Measurements from ENCODE around the gene RTP2. TPM values are rescaled to one million over a fixed set of nuclear protein-coding genes. Genes with fewer than 3 reads are reported as not detected.

Gene RTP2
- total RNA-seq, 2 experiments from 2014 or later = not detected

GRCh38 chr3:187720337-187720670 is 17.9 kb upstream of the RTP2 start:
- ATAC-seq (ENCODE audit: poor library complexity) (no peak), DNase-seq (no peak)
- intact Hi-C loops (cut with DNase I, micrococcal nuclease) = no loop called here
- Mint-ChIP-seq H3K36me3 (ENCODE audit: low read depth) (peaks cover 48% of the 10 kb centered on the region), H3K4me1 (ENCODE audit: low read depth) (no peaks in the 10 kb centered on the region), H3K4me3 (no peak overlapping the region), H3K27me3 (no peaks in the 10 kb centered on the region), H3K9me3 (no peaks in the 10 kb centered on the region), H3K27ac (no peak overlapping the region)
- Histone ChIP-seq H3K27ac (ENCODE audit: low read depth in 1 of 2, low read length in 2 of 2) (no peak overlapping the region), H3K4me3 (ENCODE audit: low read length) (no peak overlapping the region), H3K27me3 (ENCODE audit: control insufficient read depth in 1 of 2, insufficient read depth in 2 of 2, low read length in 2 of 2) (no peaks in the 10 kb centered on the region), H3K9me3 (ENCODE audit: control insufficient read depth in 1 of 2, insufficient read depth in 1 of 2, low read length in 2 of 2) (no peaks in the 10 kb centered on the region), H3K36me3 (ENCODE audit: insufficient read depth, low read length) (peaks cover 35% of the 10 kb centered on the region), H3K4me1 (ENCODE audit: insufficient read depth, low read length) (no peaks in the 10 kb centered on the region)
- ChIA-PET CTCF (no interaction called here), POLR2A (no interaction called here)
- TF ChIP-seq CTCF (IDR thresholded peaks at IDR 0.05) = no peak

- Histone ChIP-seq H3K4me3 (ENCODE audit: low read length) (no peak overlapping the region), H3K9me3 (ENCODE audit: control insufficient read depth in 1 of 2, insufficient read depth in 1 of 2, low read length in 2 of 2) (no peaks in the 10 kb centered on the region), H3K36me3 (ENCODE audit: insufficient read depth, low read length) (peaks cover 32% of the 10 kb centered on the region), H3K27me3 (ENCODE audit: control insufficient read depth in 1 of 2, insufficient read depth in 2 of 2, low read length in 2 of 2) (no peaks in the 10 kb centered on the region), H3K27ac (ENCODE audit: low read depth in 1 of 2, low read length in 2 of 2) (no peak overlapping the region), H3K4me1 (ENCODE audit: insufficient read depth, low read length) (no peaks in the 10 kb centered on the region)
- Mint-ChIP-seq H3K9me3 (no peaks in the 10 kb centered on the region), H3K36me3 (ENCODE audit: low read depth) (peaks cover 43% of the 10 kb centered on the region), H3K4me1 (ENCODE audit: low read depth) (no peaks in the 10 kb centered on the region), H3K4me3 (no peak overlapping the region), H3K27ac (no peak overlapping the region), H3K27me3 (no peaks in the 10 kb centered on the region)
- intact Hi-C loops (cut with DNase I, micrococcal nuclease) = loop anchor here in 1 of 2 experiments (10.0 kb wide), 1 partner anchor 105 kb away; no protein-coding TSS in a partner anchor
- ATAC-seq (ENCODE audit: poor library complexity) (no peak), DNase-seq (no peak)
- POLR2A ChIA-PET = interaction anchor here (0.6 kb wide), 1 partner anchor 679 kb away, joined by 3 read pairs; no protein-coding TSS in a partner anchor
- CTCF ChIA-PET = interaction anchor here (1.2 kb wide), 1 partner anchor 19 kb away, joined by 3 read pairs; no protein-coding TSS in a partner anchor
- no peak for TF ChIP-seq CTCF (IDR thresholded peaks at IDR 0.05)
Observed at GRCh38 chr3:187719628-187720336, 17.4 kb upstream of the RTP2 start.

DNA sequence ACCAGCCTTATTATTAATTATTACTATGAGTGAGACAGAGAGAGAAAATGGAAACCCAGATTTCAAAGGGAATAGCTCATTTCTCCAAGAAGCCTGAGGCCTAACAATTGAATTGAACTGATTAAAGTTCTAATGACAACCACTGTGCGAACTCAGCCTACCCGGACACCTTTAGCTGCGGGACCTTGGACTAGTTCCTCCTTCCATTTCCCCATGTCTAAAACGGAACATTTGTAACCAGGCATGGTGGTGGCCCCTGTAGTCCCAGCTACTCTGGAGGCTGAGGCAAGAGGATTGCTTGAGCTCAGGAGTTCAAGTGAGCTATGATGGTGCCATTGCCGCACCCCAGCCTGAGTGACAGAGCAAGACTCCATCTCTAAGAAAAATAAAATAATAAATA is 16.4 kb upstream of the RTP2 start:
- Histone ChIP-seq H3K4me1 (ENCODE audit: insufficient read depth, low read length) (peaks cover 9% of the 10 kb centered on the region), H3K27me3 (ENCODE audit: control insufficient read depth in 1 of 2, insufficient read depth in 2 of 2, low read length in 2 of 2) (no peaks in the 10 kb centered on the region), H3K36me3 (ENCODE audit: insufficient read depth, low read length) (peaks cover 22% of the 10 kb centered on the region), H3K27ac (ENCODE audit: low read depth in 1 of 2, low read length in 2 of 2) (no peak overlapping the region), H3K9me3 (ENCODE audit: control insufficient read depth in 1 of 2, insufficient read depth in 1 of 2, low read length in 2 of 2) (no peaks in the 10 kb centered on the region), H3K4me3 (ENCODE audit: low read length) (no peak overlapping the region)
- H3K27ac Mint-ChIP-seq = no peak overlapping the region
- no peak for DNase-seq
- CTCF ChIA-PET = interaction anchor here (1.2 to 1.8 kb wide), 2 partner anchors 20 to 400 kb away, joined by 3 to 9 read pairs; no protein-coding TSS in a partner anchor
- peaks cover 9% of the 10 kb centered on the region for H3K4me1 Mint-ChIP-seq (ENCODE audit: low read depth)
- no peak overlapping the region for H3K4me3 Mint-ChIP-seq
- H3K9me3 Mint-ChIP-seq = no peaks in the 10 kb centered on the region
- POLR2A ChIA-PET = interaction anchor here (1.3 kb wide), 1 partner anchor 12 kb away, joined by 4 read pairs; no protein-coding TSS in a partner anchor
- peaks cover 33% of the 10 kb centered on the region for H3K36me3 Mint-ChIP-seq (ENCODE audit: low read depth)
- ATAC-seq (ENCODE audit: poor library complexity) = no peak
- intact Hi-C loops (cut with DNase I, micrococcal nuclease) = loop anchor here in 1 of 2 experiments (10.0 kb wide), 1 partner anchor 104 kb away; no protein-coding TSS in a partner anchor
- no peak for TF ChIP-seq CTCF (IDR thresholded peaks at IDR 0.05)
- H3K27me3 Mint-ChIP-seq = no peaks in the 10 kb centered on the region

Measured in CD4-positive, alpha-beta T cell (primary cell).